Suprapubic skin (tissue), 4 donors: ENCODE data around the gene LPP. TPM values are rescaled to one million over a fixed set of nuclear protein-coding genes. Genes with fewer than 3 reads are reported as not detected.

Experiments used
- DNase-seq, 2 donors: peaks; one replicate each; pipeline ENCODE4 v3.0.0-alpha.2; 2019; ENCODE audit warnings: low spot score in 2 of 2
- H3K27ac ChIP-seq: fragments of 200-600 bp; sonication (generic); one replicate; pipeline ENCODE4 v1.5.1; 2019
- H3K27me3 ChIP-seq: fragments of 200-600 bp; sonication (generic); one replicate; pipeline ENCODE4 v1.5.1; 2019
- H3K36me3 ChIP-seq: fragments of 200-600 bp; sonication (generic); one replicate; pipeline ENCODE4 v1.5.1; 2019
- H3K4me1 ChIP-seq: fragments of 200-600 bp; sonication (generic); one replicate; pipeline ENCODE4 v1.5.1; 2019
- H3K4me3 ChIP-seq: fragments of 200-600 bp; sonication (generic); one replicate; pipeline ENCODE4 v1.5.1; 2019; ENCODE audit warnings: mild to moderate bottlenecking
- H3K9me3 ChIP-seq: fragments of 200-600 bp; sonication (generic); one replicate; pipeline ENCODE4 v1.5.1; 2019
- CTCF ChIP-seq, 2 donors: fragments of 200-600 bp in 1 of 2; fragments of 450-650 bp in 1 of 2; sonication (generic) in 1 of 2; IDR thresholded peaks; one replicate each; pipeline ENCODE4 v1.5.1; 2016 to 2019; ENCODE audit warnings: antibody characterized with exemption in 2 of 2, mild to moderate bottlenecking in 1 of 2, moderate library complexity in 1 of 2
- EP300 ChIP-seq: sonication (generic); formaldehyde crosslinking; IDR thresholded peaks from one replicate; pipeline ENCODE4 v1.6.1; 2017; ENCODE audit warnings: antibody characterized with exemption
- POLR2A ChIP-seq, 2 donors: fragments of 450-650 bp; IDR thresholded peaks; one replicate each; pipeline ENCODE4 v1.6.1; 2017; ENCODE audit warnings: antibody characterized with exemption in 2 of 2, mild to moderate bottlenecking in 2 of 2, moderate library complexity in 2 of 2
- POLR2AphosphoS5 ChIP-seq, 3 donors: sonication (generic); formaldehyde crosslinking; IDR thresholded peaks; one replicate each; pipeline ENCODE4 v1.6.1; 2017; ENCODE audit warnings: antibody characterized with exemption in 3 of 3
- WGBS: methylation state at CpG from one replicate; pipeline ENCODE4 v1.1.5; 2018; 5-methylcytosine and 5-hydroxymethylcytosine counted together
- total RNA-seq, 4 donors: library from RNA; depleted of rRNA; stranded (reverse); fragments of >200 nt; gene quantifications; one replicate each; pipeline ENCODE4 v1.1.0, GENCODE V29; 2016

LPP gene
- total RNA-seq, 4 donors from 2014 or later, result 56.8 to 127 (median 84.2) TPM

GRCh38 chr3:188254520-188255070 is 100.6 kb downstream of the LPP start:
- Histone ChIP-seq H3K36me3 (peaks cover 8% of the 10 kb centered on the region), H3K9me3 (no peaks in the 10 kb centered on the region), H3K4me3 (no peak overlapping the region), H3K27me3 (no peaks in the 10 kb centered on the region), H3K4me1 (peaks cover 6% of the 10 kb centered on the region), H3K27ac (no peak overlapping the region)
- TF ChIP-seq POLR2A (IDR thresholded peaks at IDR 0.05), result no peak
- no peak for TF ChIP-seq POLR2AphosphoS5 (IDR thresholded peaks at IDR 0.05)
- no peak for TF ChIP-seq EP300
- no peak for TF ChIP-seq CTCF (IDR thresholded peaks at IDR 0.05)
- DNase-seq, result no peak
- WGBS, result 91% methylated on average over 5 of the region's 5 CpGs

- DNase-seq, result no peak
- H3K27me3 ChIP-seq, result no peaks in the 10 kb centered on the region
- H3K36me3 ChIP-seq, result peaks cover 8% of the 10 kb centered on the region
- H3K9me3 ChIP-seq, result no peaks in the 10 kb centered on the region
- no peak overlapping the region for H3K4me3 ChIP-seq
- TF ChIP-seq POLR2AphosphoS5 (IDR thresholded peaks at IDR 0.05) (no peak), POLR2A (IDR thresholded peaks at IDR 0.05) (no peak), CTCF (IDR thresholded peaks at IDR 0.05) (no peak), EP300 (no peak)
- H3K4me1 ChIP-seq, result peaks cover 7% of the 10 kb centered on the region
- H3K27ac ChIP-seq, result no peak overlapping the region
- WGBS, result 97% methylated on average over 2 of the region's 2 CpGs
Observed at GRCh38 chr3:188255190-188255589, 101.2 kb downstream of the LPP start.

GRCh38 chr3:188256758-188257157 is 102.8 kb downstream of the LPP start:
- Histone ChIP-seq H3K27ac (no peak overlapping the region), H3K36me3 (peaks cover 8% of the 10 kb centered on the region), H3K4me3 (no peak overlapping the region), H3K27me3 (no peaks in the 10 kb centered on the region), H3K9me3 (no peaks in the 10 kb centered on the region), H3K4me1 (peaks cover 7% of the 10 kb centered on the region)
- DNase-seq, result no peak
- 82% methylated on average over 3 of the region's 3 CpGs for WGBS
- no peak for TF ChIP-seq EP300
- no peak for TF ChIP-seq POLR2A (IDR thresholded peaks at IDR 0.05)
- no peak for TF ChIP-seq POLR2AphosphoS5 (IDR thresholded peaks at IDR 0.05)
- no peak for TF ChIP-seq CTCF (IDR thresholded peaks at IDR 0.05)

- H3K4me1 ChIP-seq, result peaks cover 7% of the 10 kb centered on the region
- 74% methylated on average over 3 of the region's 3 CpGs for WGBS
- no peaks in the 10 kb centered on the region for H3K9me3 ChIP-seq
- no peak overlapping the region for H3K27ac ChIP-seq
- DNase-seq, result no peak
- H3K36me3 ChIP-seq, result peaks cover 8% of the 10 kb centered on the region
- H3K27me3 ChIP-seq, result no peaks in the 10 kb centered on the region
- no peak overlapping the region for H3K4me3 ChIP-seq
- TF ChIP-seq POLR2A (IDR thresholded peaks at IDR 0.05) (no peak), POLR2AphosphoS5 (IDR thresholded peaks at IDR 0.05) (no peak), EP300 (no peak), CTCF (IDR thresholded peaks at IDR 0.05) (no peak)
Observed at GRCh38 chr3:188257384-188258026, 103.5 kb downstream of the LPP start.

- peaks cover 8% of the 10 kb centered on the region for H3K36me3 ChIP-seq
- peaks cover 14% of the 10 kb centered on the region for H3K4me1 ChIP-seq
- H3K4me3 ChIP-seq, result no peak overlapping the region
- no peaks in the 10 kb centered on the region for H3K27me3 ChIP-seq
- H3K27ac ChIP-seq, result no peak overlapping the region
- TF ChIP-seq POLR2A (IDR thresholded peaks at IDR 0.05) (no peak), EP300 (no peak), CTCF (IDR thresholded peaks at IDR 0.05) (no peak), POLR2AphosphoS5 (IDR thresholded peaks at IDR 0.05) (no peak)
- WGBS, result 54% methylated on average over 2 of the region's 2 CpGs
- DNase-seq, result no peak
- no peaks in the 10 kb centered on the region for H3K9me3 ChIP-seq
Observed at GRCh38 chr3:188259191-188259590, 105.2 kb downstream of the LPP start.
